AG04449 (cell line): ENCODE results near the gene KIF26B.

Experiments
- CTCF ChIA-PET: fragments of 350-600 bp; formaldehyde crosslinking; extraction: SDS; loops from one replicate; lab custom pipeline; 2021; ENCODE audit warnings: antibody characterized with exemption; lab: Yijun Ruan, JAX
- POLR2A ChIA-PET: fragments of 400-600, 350-600 bp; formaldehyde crosslinking; extraction: SDS; loops from one replicate; lab custom pipeline; 2020; ENCODE audit warnings: antibody characterized with exemption, inconsistent platforms; lab: Yijun Ruan, JAX
- DNase-seq: peaks from one replicate; pipeline ENCODE4 v3.0.0-alpha.2; 2010; ENCODE audit warnings: low read depth, low spot score
- H3K4me3 ChIP-seq: 2 replicates; pipeline ENCODE4 v1.5.1; 2011; ENCODE audit warnings: low read depth, mild to moderate bottlenecking, control low read depth, low read length
- CTCF ChIP-seq: IDR thresholded peaks from one replicate; pipeline ENCODE4 v1.5.1; 2011; ENCODE audit warnings: mild to moderate bottlenecking, moderate library complexity, low read length, control low read depth, inconsistent platforms; ENCODE audit not compliant: insufficient read depth; ENCODE audit errors: missing control alignments

The KIF26B gene

GRCh38 chr1:245306628-245307410 is 152.0 kb downstream of the KIF26B start:
- no peak for DNase-seq
- ChIA-PET POLR2A (no interaction called here), CTCF (interaction anchor here (1.0 kb wide), 1 partner anchor 57 kb away, joined by 3 read pairs; no protein-coding TSS in a partner anchor)
- no peak overlapping the region for H3K4me3 ChIP-seq
- TF ChIP-seq CTCF = no peak

GRCh38 chr1:245310571-245311531 is 156.1 kb downstream of the KIF26B start:
- POLR2A ChIA-PET = no interaction called here
- CTCF ChIA-PET = no interaction called here
- no peak for DNase-seq
- TF ChIP-seq CTCF = no peak
- H3K4me3 ChIP-seq = peak overlapping the region; percentile 15; the same call in 1 of the 2 replicates

GRCh38 chr1:245311887-245312536 is 157.2 kb downstream of the KIF26B start:
- ChIA-PET CTCF (no interaction called here), POLR2A (no interaction called here)
- no peak overlapping the region for H3K4me3 ChIP-seq
- TF ChIP-seq CTCF = no peak
- no peak for DNase-seq

GRCh38 chr1:245313576-245313975 is 158.8 kb downstream of the KIF26B start:
- no peak for DNase-seq
- ChIA-PET POLR2A (no interaction called here), CTCF (interaction anchor here (0.8 to 1.5 kb wide), 3 partner anchors 15 to 690 kb away, joined by 4 read pairs; no protein-coding TSS in a partner anchor)
- TF ChIP-seq CTCF = no peak
- H3K4me3 ChIP-seq = no peak overlapping the region

GRCh38 chr1:245316784-245317183 is 162.0 kb downstream of the KIF26B start:
- ChIA-PET POLR2A (no interaction called here), CTCF (interaction anchor here (0.9 kb wide), 1 partner anchor 12 kb away, joined by 3 read pairs; no protein-coding TSS in a partner anchor)
- no peak for DNase-seq
- no peak for TF ChIP-seq CTCF
- no peak overlapping the region for H3K4me3 ChIP-seq
